Measurements from ENCODE around the gene TRIO.

Gene TRIO

GRCh38 chr5:14209222-14209822, 66.2 kb downstream of the TRIO start:
- no peak for DNase-seq (ENCODE audit: low read depth)

GRCh38 chr5:14209836-14210235, 66.7 kb downstream of the TRIO start:
- no peak for DNase-seq (ENCODE audit: low read depth)

GRCh38 chr5:14210729-14211128, 67.6 kb downstream of the TRIO start:
- no peak for DNase-seq (ENCODE audit: low read depth)

- DNase-seq (ENCODE audit: low read depth), result no peak
Observed at GRCh38 chr5:14211818-14212803, 69.0 kb downstream of the TRIO start.

GRCh38 chr5:14212838-14213237, 69.7 kb downstream of the TRIO start:
- DNase-seq (ENCODE audit: low read depth), result no peak

GRCh38 chr5:14213253-14213652, 70.1 kb downstream of the TRIO start:
- DNase-seq (ENCODE audit: low read depth), result no peak

GRCh38 chr5:14213813-14214585, 70.9 kb downstream of the TRIO start:
- no peak for DNase-seq (ENCODE audit: low read depth)

GRCh38 chr5:14215901-14216300, 72.8 kb downstream of the TRIO start:
- DNase-seq (ENCODE audit: low read depth), result no peak

- no peak for DNase-seq (ENCODE audit: low read depth)
Observed at GRCh38 chr5:14216372-14216771, 73.2 kb downstream of the TRIO start.

GRCh38 chr5:14216902-14217301, 73.8 kb downstream of the TRIO start:
- DNase-seq (ENCODE audit: low read depth), result no peak

- DNase-seq (ENCODE audit: low read depth), result no peak
Observed at GRCh38 chr5:14217587-14217986, 74.4 kb downstream of the TRIO start.

GRCh38 chr5:14218011-14218410, 74.9 kb downstream of the TRIO start:
- DNase-seq (ENCODE audit: low read depth), result no peak

GRCh38 chr5:14218480-14218879, 75.3 kb downstream of the TRIO start:
- no peak for DNase-seq (ENCODE audit: low read depth)

GRCh38 chr5:14218897-14219573, 75.9 kb downstream of the TRIO start:
- DNase-seq (ENCODE audit: low read depth), result no peak

- no peak for DNase-seq (ENCODE audit: low read depth)
Observed at GRCh38 chr5:14219800-14220512, 76.8 kb downstream of the TRIO start.

- no peak for DNase-seq (ENCODE audit: low read depth)
Observed at GRCh38 chr5:14220642-14221041, 77.5 kb downstream of the TRIO start.

- no peak for DNase-seq (ENCODE audit: low read depth)
Observed at GRCh38 chr5:14221732-14222131, 78.6 kb downstream of the TRIO start.

GRCh38 chr5:14222206-14222605, 79.1 kb downstream of the TRIO start:
- no peak for DNase-seq (ENCODE audit: low read depth)

GRCh38 chr5:14223372-14223771, 80.2 kb downstream of the TRIO start:
- DNase-seq (ENCODE audit: low read depth), result no peak

GRCh38 chr5:14225173-14225834, 82.2 kb downstream of the TRIO start:
- no peak for DNase-seq (ENCODE audit: low read depth)

GRCh38 chr5:14226149-14226548, 83.0 kb downstream of the TRIO start:
- DNase-seq (ENCODE audit: low read depth), result no peak

Data from stimulated activated CD8-positive, alpha-beta memory T cell treated with anti-CD3 and anti-CD28 coated beads, Interleukin-4, amount 100 ng/mL, for 24 hours (primary cell).